Ovary (tissue), 9 donors: Measurements from ENCODE around the gene SMOC2. TPM values are rescaled to one million over a fixed set of nuclear protein-coding genes. Genes with fewer than 3 reads are reported as not detected.

Experiments
- DNase-seq, 5 donors: peaks; one replicate each; pipeline ENCODE4 v3.0.0-alpha.2; 2019 to 2020
- H3K27ac ChIP-seq, 2 donors: fragments of 200-600 bp; one replicate each; pipeline versions ENCODE4 v1.5.1 to v1.8.0; 2019 to 2022
- H3K27me3 ChIP-seq: fragments of 200-600 bp; one replicate; pipeline ENCODE4 v1.8.0; 2022
- H3K36me3 ChIP-seq: fragments of 200-600 bp; sonication (generic); one replicate; pipeline ENCODE4 v1.5.1; 2019
- H3K4me1 ChIP-seq: one replicate; pipeline ENCODE4 v1.8.1; 2013; ENCODE audit warnings: mild to moderate bottlenecking, moderate library complexity; ENCODE audit not compliant: insufficient read depth
- H3K4me3 ChIP-seq: fragments of 200-600 bp; sonication (generic); one replicate; pipeline ENCODE4 v1.5.1; 2017
- H3K9me3 ChIP-seq, 2 donors: fragments of 200-600 bp in 1 of 2; sonication (generic) in 1 of 2; one replicate each; pipeline versions ENCODE4 v1.5.1 to v1.8.1; 2013 to 2019; ENCODE audit warnings: mild to moderate bottlenecking in 1 of 2, moderate library complexity in 1 of 2
- EP300 ChIP-seq: sonication (generic); formaldehyde crosslinking; IDR thresholded peaks from one replicate; pipeline ENCODE4 v1.6.1; 2017; ENCODE audit warnings: antibody characterized with exemption
- POLR2A ChIP-seq: fragments of 450-650 bp; IDR thresholded peaks from one replicate; pipeline ENCODE4 v1.6.1; 2017; ENCODE audit warnings: antibody characterized with exemption, mild to moderate bottlenecking, moderate library complexity
- WGBS, 3 donors: extraction: QIAGEN DNeasy Blood & Tissue Kit in 1 of 3; methylation state at CpG; one replicate each; pipeline versions ENCODE4 v1.1.5 to v1.1.7; 2013 to 2017; 5-methylcytosine and 5-hydroxymethylcytosine counted together
- intact Hi-C, 4 donors: fragments of 100-400 bp; cut with DNase I; formaldehyde crosslinking; loops; one replicate each; pipeline versions ENCODE4 v1.11.0 to v1.15.1; 2022 to 2023
- polyA plus RNA-seq, 2 donors: library from polyadenylated mRNA; stranded (reverse); fragments of 200-250 nt in 1 of 2; fragments of 350-450 nt in 1 of 2; fragmentation: Illumina TruSeq in 1 of 2; extraction: RNeasy Lipid Tissue Mini Kit (QIAGEN cat#74804) in 1 of 2; gene quantifications; one replicate each; pipeline ENCODE4 v1.2.3, GENCODE V29; 2013 to 2014
- total RNA-seq, 7 donors: library from RNA; depleted of rRNA in 2 of 7; stranded (reverse); fragments of >200 nt in 2 of 7; fragmentation: NEBNext Ultra II Directional in 3 of 7; extraction: Animal tissue kit (Norgen Biotek cat#: 25700) in 3 of 7; gene quantifications; one replicate each; pipeline versions ENCODE4 v1.1.0 to v1.2.4, GENCODE V29; 2016 to 2023
- TF ChIP-seq, protein P1 (sequence below), 3 donors: fragments of 450-650 bp in 2 of 3; fragments of 200-600 bp in 1 of 3; IDR thresholded peaks; one replicate each; pipeline versions ENCODE4 v1.5.1 to v1.8.0; 2016 to 2022; ENCODE audit warnings: antibody characterized with exemption in 3 of 3, mild to moderate bottlenecking in 1 of 3
- donor health status: DM: no; HTN: no; CAD: no; lungs with moderate emphysema.
- donor health status: DM: no; HTN: no; CAD: no.
- donor health status: Bipolar disorder and iron deficiency.
- donor health status: DM: yes; HTN: yes; CAD: no.
- donor health status: DM: no; HTN: no; CAD: no.
- donor health status: DM: yes; HTN: yes; CAD: no.

Gene SMOC2
- total and polyA plus RNA-seq, 9 donors: 84.4 to 272 (median 129) TPM

- peak overlapping the region; percentile 17 to 36 for H3K27ac ChIP-seq
- WGBS, 3 donors: 70 to 87% (median 79%) methylated on average over 15 of the region's 15 CpGs
- no peak overlapping the region for H3K4me3 ChIP-seq
- H3K9me3 ChIP-seq: no peaks in the 10 kb centered on the region
- peaks cover 16% of the 10 kb centered on the region for H3K4me1 ChIP-seq
- no peak for DNase-seq
- H3K36me3 ChIP-seq: no peaks in the 10 kb centered on the region
- intact Hi-C loops: no loop called here
- no peaks in the 10 kb centered on the region for H3K27me3 ChIP-seq
- TF ChIP-seq, protein P1, sequence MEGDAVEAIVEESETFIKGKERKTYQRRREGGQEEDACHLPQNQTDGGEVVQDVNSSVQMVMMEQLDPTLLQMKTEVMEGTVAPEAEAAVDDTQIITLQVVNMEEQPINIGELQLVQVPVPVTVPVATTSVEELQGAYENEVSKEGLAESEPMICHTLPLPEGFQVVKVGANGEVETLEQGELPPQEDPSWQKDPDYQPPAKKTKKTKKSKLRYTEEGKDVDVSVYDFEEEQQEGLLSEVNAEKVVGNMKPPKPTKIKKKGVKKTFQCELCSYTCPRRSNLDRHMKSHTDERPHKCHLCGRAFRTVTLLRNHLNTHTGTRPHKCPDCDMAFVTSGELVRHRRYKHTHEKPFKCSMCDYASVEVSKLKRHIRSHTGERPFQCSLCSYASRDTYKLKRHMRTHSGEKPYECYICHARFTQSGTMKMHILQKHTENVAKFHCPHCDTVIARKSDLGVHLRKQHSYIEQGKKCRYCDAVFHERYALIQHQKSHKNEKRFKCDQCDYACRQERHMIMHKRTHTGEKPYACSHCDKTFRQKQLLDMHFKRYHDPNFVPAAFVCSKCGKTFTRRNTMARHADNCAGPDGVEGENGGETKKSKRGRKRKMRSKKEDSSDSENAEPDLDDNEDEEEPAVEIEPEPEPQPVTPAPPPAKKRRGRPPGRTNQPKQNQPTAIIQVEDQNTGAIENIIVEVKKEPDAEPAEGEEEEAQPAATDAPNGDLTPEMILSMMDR (IDR thresholded peaks at IDR 0.05): no peak
- no peak for TF ChIP-seq EP300
Measured at GRCh38 chr6:168575346-168576098, 134.5 kb downstream of the SMOC2 start.

DNA sequence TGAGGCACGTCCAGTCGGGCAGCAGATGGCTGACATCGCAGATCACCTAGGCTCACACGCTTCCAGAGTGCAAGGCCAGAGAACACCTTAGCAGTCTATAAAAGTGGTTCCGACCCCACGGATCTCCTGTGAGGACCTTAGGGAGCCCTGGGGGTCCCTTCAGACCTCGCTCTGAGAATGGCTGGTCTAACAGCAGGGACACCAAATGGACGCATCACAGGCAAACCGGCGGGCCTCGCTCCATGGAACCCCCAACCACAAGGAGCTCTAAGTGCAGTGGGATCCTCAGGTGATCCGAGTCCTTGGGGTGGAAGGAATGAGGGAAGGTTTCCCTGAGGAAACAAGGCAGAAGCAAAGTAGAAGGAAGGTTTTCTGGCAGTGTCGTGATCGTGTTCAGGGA lies 135.4 kb downstream of the SMOC2 start:
- Histone ChIP-seq H3K4me1 (peaks cover 16% of the 10 kb centered on the region), H3K4me3 (no peak overlapping the region), H3K27ac (no peak overlapping the region), H3K27me3 (no peaks in the 10 kb centered on the region), H3K9me3 (no peaks in the 10 kb centered on the region), H3K36me3 (no peaks in the 10 kb centered on the region)
- intact Hi-C loops: no loop called here
- WGBS, 3 donors: 94 to 98% (median 95%) methylated on average over 14 of the region's 14 CpGs
- DNase-seq: no peak
- TF ChIP-seq EP300: no peak
- TF ChIP-seq, protein P1 (IDR thresholded peaks at IDR 0.05): no peak
- TF ChIP-seq POLR2A: no peak

DNA sequence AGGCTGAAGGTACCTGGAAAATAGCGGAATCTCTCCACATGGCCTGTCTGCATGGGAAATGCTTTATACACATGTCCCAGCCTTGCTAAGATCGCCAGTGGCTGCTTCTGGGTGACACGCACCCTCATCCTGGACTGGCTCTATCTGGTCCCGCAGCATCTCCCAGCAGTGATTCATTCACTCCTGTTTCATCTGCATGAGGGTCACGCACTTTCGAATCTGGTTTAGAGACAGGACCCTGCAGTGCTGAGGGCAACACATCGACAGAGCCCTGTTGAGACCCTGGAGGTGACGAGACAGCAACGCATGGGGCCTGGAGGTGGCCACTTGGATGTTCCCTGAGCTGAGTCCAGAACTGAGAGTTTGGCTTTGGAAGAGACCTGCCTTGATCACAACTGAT lies 136.5 kb downstream of the SMOC2 start:
- Histone ChIP-seq H3K27me3 (no peaks in the 10 kb centered on the region), H3K9me3 (no peaks in the 10 kb centered on the region), H3K27ac (no peak overlapping the region), H3K4me3 (no peak overlapping the region), H3K4me1 (peaks cover 16% of the 10 kb centered on the region), H3K36me3 (no peaks in the 10 kb centered on the region)
- WGBS, 3 donors: 86 to 94% (median 89%) methylated on average over 9 of the region's 9 CpGs
- no peak for DNase-seq
- intact Hi-C loops: no loop called here
- TF ChIP-seq POLR2A: no peak
- TF ChIP-seq, protein P1 (IDR thresholded peaks at IDR 0.05): no peak
- TF ChIP-seq EP300: no peak

- DNase-seq: no peak
- TF ChIP-seq POLR2A: no peak
- TF ChIP-seq, protein P1 (IDR thresholded peaks at IDR 0.05): no peak
- TF ChIP-seq EP300: no peak
- Histone ChIP-seq H3K36me3 (no peaks in the 10 kb centered on the region), H3K4me3 (no peak overlapping the region), H3K27ac (no peak overlapping the region), H3K4me1 (peaks cover 16% of the 10 kb centered on the region), H3K27me3 (no peaks in the 10 kb centered on the region), H3K9me3 (no peaks in the 10 kb centered on the region)
- WGBS, 3 donors: 80 to 92% (median 81%) methylated on average over 8 of the region's 8 CpGs
- intact Hi-C loops: no loop called here
Measured at GRCh38 chr6:168578036-168578435, 137.1 kb downstream of the SMOC2 start.
